T-cell (primary cell): ENCODE results near the gene GRB2. TPM values are rescaled to one million over a fixed set of nuclear protein-coding genes. Genes with fewer than 3 reads are reported as not detected.
"Not testable (repeated sequence)": the region's sequence is repeated elsewhere in the genome, so short reads cannot be mapped to it uniquely, and the experiment has no call there.

Experiments
- ATAC-seq, 4 experiments: fragments of 200-7000 bp in 3 of 4; fragments of 150-1000 bp in 1 of 4; cut with Tn5 transposase; replicated peaks in 1 of 4; 1 replicate in 3 of 4; 2 replicates in 1 of 4; pipeline ENCODE4 v1.10.0; 2021; ENCODE audit warnings: moderate library complexity in 3 of 4, mild to moderate bottlenecking in 2 of 4, moderate number of reproducible peaks in 1 of 4
- CTCF ChIA-PET, 2 donors: fragments of 300-600 bp; sonication (Branson Sonifier 250); formaldehyde crosslinking; loops; one replicate each; lab custom pipeline; 2022; ENCODE audit warnings: antibody characterized with exemption in 2 of 2; lab: Charles Lee
- POLR2A ChIA-PET, 2 donors: fragments of 300-600 bp; sonication (Branson Sonifier 250); formaldehyde crosslinking; loops; one replicate each; lab custom pipeline; 2022; ENCODE audit warnings: antibody characterized with exemption in 2 of 2; lab: Charles Lee
- DNase-seq, 35 experiments: peaks; one replicate each; pipeline versions ENCODE4 v3.0.0 to v3.0.0-alpha.2; 2013 to 2023
- H3K27ac ChIP-seq: one replicate; pipeline ENCODE4 v1.5.1; 2013; ENCODE audit warnings: low read length
- H3K27me3 ChIP-seq, 2 experiments: replicated peaks in 1 of 2; 1 replicate in 1 of 2; 2 replicates in 1 of 2; pipeline versions ENCODE4 v1.6.1 to v1.7.0; 2013; ENCODE audit warnings: low read length in 1 of 2, mixed read lengths in 1 of 2; ENCODE audit not compliant: control insufficient read depth in 2 of 2, insufficient read depth in 2 of 2; ENCODE audit errors: extremely low read depth in 1 of 2
- H3K36me3 ChIP-seq, 2 donors: 1 replicate in 1 of 2; 2 replicates in 1 of 2; pipeline versions ENCODE4 v1.6.1 to v1.7.0; 2013; ENCODE audit warnings: low read length in 1 of 2; ENCODE audit not compliant: control insufficient read depth in 2 of 2, insufficient read depth in 1 of 2; ENCODE audit errors: extremely low read depth in 1 of 2
- H3K4me1 ChIP-seq, 2 experiments: 1 replicate in 1 of 2; 2 replicates in 1 of 2; pipeline versions ENCODE4 v1.6.1 to v1.7.0; 2013; ENCODE audit warnings: low read length in 2 of 2, mixed read lengths in 1 of 2; ENCODE audit not compliant: insufficient read depth in 2 of 2, control insufficient read depth in 1 of 2; ENCODE audit errors: extremely low read depth in 1 of 2
- H3K4me3 ChIP-seq, 2 donors: 1 replicate in 1 of 2; 2 replicates in 1 of 2; pipeline versions ENCODE4 v1.5.1 to v1.7.0; 2013; ENCODE audit warnings: mild to moderate bottlenecking in 2 of 2, low read length in 1 of 2, moderate library complexity in 1 of 2; ENCODE audit not compliant: control insufficient read depth in 1 of 2; ENCODE audit errors: extremely low read depth in 1 of 2
- H3K9me3 ChIP-seq: 2 replicates; pipeline ENCODE4 v1.7.0; 2013
- H3K27ac Mint-ChIP-seq, 2 donors: one replicate each; pipeline ENCODE4 v1.8.0; 2020 to 2021; ENCODE audit warnings: mild to moderate bottlenecking in 2 of 2, mixed read lengths in 2 of 2
- H3K27me3 Mint-ChIP-seq, 2 donors: one replicate each; pipeline ENCODE4 v1.8.0; 2021 to 2022; ENCODE audit warnings: mixed read lengths in 2 of 2
- H3K36me3 Mint-ChIP-seq: one replicate; pipeline ENCODE4 v1.8.0; 2021; ENCODE audit warnings: mixed read lengths
- H3K4me1 Mint-ChIP-seq, 3 donors: one replicate each; pipeline ENCODE4 v1.8.0; 2020 to 2022; ENCODE audit warnings: mixed read lengths in 3 of 3, mild to moderate bottlenecking in 1 of 3
- H3K4me3 Mint-ChIP-seq, 3 donors: one replicate each; pipeline ENCODE4 v1.8.0; 2020 to 2022; ENCODE audit warnings: mild to moderate bottlenecking in 3 of 3, mixed read lengths in 3 of 3, moderate library complexity in 3 of 3
- H3K9me3 Mint-ChIP-seq, 3 donors: one replicate each; pipeline ENCODE4 v1.8.0; 2020 to 2022; ENCODE audit warnings: mixed read lengths in 3 of 3
- WGBS: methylation state at CpG from one replicate; pipeline ENCODE4 v1.1.5; 2013; ENCODE audit warnings: missing lambda C conversion rate; ENCODE audit not compliant: insufficient coverage; 5-methylcytosine and 5-hydroxymethylcytosine counted together
- total RNA-seq, 35 experiments: library from RNA in 6 of 35; stranded (reverse) in 6 of 35; fragments of 120-200 nt in 1 of 35; gene quantifications; one replicate each; pipeline versions ENCODE4 v1.2.1 to v1.2.4 and lab custom pipeline; 2013 to 2026

The GRB2 gene
- total RNA-seq, 5 donors from 2014 or later (not counting 1 experiment from before 2014, with no cell fraction given): 103 to 133 (median 130) TPM

GRCh38 chr17:75288359-75288758 is 117.1 kb downstream of the GRB2 start:
- no peaks in the 10 kb centered on the region for H3K27me3 Mint-ChIP-seq

DNA sequence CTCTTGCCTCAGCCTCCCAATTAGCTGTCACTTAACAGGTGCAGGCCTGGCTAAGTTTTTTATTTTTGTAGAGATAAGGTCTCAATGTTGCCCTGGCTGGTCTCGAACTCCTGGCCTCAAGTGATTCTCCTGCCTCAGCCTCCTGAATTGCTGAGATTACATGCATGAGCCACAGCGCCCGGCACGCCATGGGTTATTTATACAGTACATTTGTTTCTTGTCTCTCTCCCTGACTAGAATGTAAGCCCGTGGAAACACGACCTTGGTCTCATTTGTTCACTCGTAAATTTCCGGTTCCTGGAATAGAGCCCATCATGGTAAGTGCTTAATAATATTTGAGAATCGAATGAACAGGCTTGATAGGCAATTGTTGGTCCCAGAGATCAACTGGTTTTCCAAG is 118.3 kb downstream of the GRB2 start:
- Histone ChIP-seq H3K4me3 (no peak overlapping the region), H3K36me3 (peaks cover 10 to 26% of the 10 kb centered on the region in 2 donors), H3K4me1 (peaks cover 7 to 22% of the 10 kb centered on the region in 2 experiments), H3K27me3 (no peaks in the 10 kb centered on the region), H3K27ac (no peak overlapping the region), H3K9me3 (no peaks in the 10 kb centered on the region)
- no peaks in the 10 kb centered on the region for H3K27me3 Mint-ChIP-seq
- peaks cover 17% of the 10 kb centered on the region for H3K36me3 Mint-ChIP-seq
- 100% methylated on average over 3 of the region's 9 CpGs for WGBS
- H3K4me3 Mint-ChIP-seq: peak overlapping the region in 1 of 3 donors; percentile 13
- ATAC-seq (no peak), DNase-seq (no peak)
- ChIA-PET POLR2A (no interaction called here), CTCF (no interaction called here)
- H3K9me3 Mint-ChIP-seq: no peaks in the 10 kb centered on the region
- peaks cover 14 to 27% (median 21%) of the 10 kb centered on the region in 3 donors for H3K4me1 Mint-ChIP-seq
- H3K27ac Mint-ChIP-seq: no peak overlapping the region

More at GRCh38 chr17:75288359-75288758, 117.1 kb downstream of the GRB2 start:
- Mint-ChIP-seq H3K4me3 (peak overlapping the region; percentile 94 to 100 (median 99)), H3K9me3 (no peaks in the 10 kb centered on the region), H3K27ac (peak overlapping the region; percentile 100), H3K36me3 (peaks cover 15% of the 10 kb centered on the region), H3K4me1 (peaks cover 14 to 27% (median 21%) of the 10 kb centered on the region in 3 donors)
- ChIA-PET POLR2A (no interaction called here), CTCF (interaction anchor here (0.5 to 3.1 kb wide), 7 partner anchors 18 to 894 kb away, joined by 3 to 80 read pairs (median 5); partner anchors contain the start of genes GRB2 (in 1 of the 2) and MIF4GD (in 1 of the 2))
- Histone ChIP-seq H3K27me3 (no peaks in the 10 kb centered on the region), H3K9me3 (no peaks in the 10 kb centered on the region), H3K4me3 (peak overlapping the region; percentile 93 to 99), H3K4me1 (peaks cover 7 to 22% of the 10 kb centered on the region in 2 experiments), H3K27ac (peak overlapping the region; percentile 9), H3K36me3 (peaks cover 10 to 20% of the 10 kb centered on the region in 2 donors)
- ATAC-seq (no peak), DNase-seq (no peak)
- no CpG with 5 or more reads among the region's 2 CpGs for WGBS

- H3K36me3 ChIP-seq: peaks cover 16 to 34% of the 10 kb centered on the region in 2 donors
- no peaks in the 10 kb centered on the region for H3K27me3 ChIP-seq
- no peak overlapping the region for H3K4me3 Mint-ChIP-seq
- ChIA-PET POLR2A (no interaction called here), CTCF (no interaction called here)
- peaks cover 23% of the 10 kb centered on the region for H3K36me3 Mint-ChIP-seq
- H3K4me1 ChIP-seq: peaks cover 5 to 15% of the 10 kb centered on the region in 2 experiments
- peaks cover 14 to 22% (median 16%) of the 10 kb centered on the region in 3 donors for H3K4me1 Mint-ChIP-seq
- no peaks in the 10 kb centered on the region for H3K27me3 Mint-ChIP-seq
- H3K9me3 Mint-ChIP-seq: no peaks in the 10 kb centered on the region
- DNase-seq (no peak), ATAC-seq (no peak)
- no peak overlapping the region for H3K27ac Mint-ChIP-seq
- H3K4me3 ChIP-seq: no peak overlapping the region
- WGBS: 85% methylated on average over 6 of the region's 6 CpGs
- H3K27ac ChIP-seq: no peak overlapping the region
- H3K9me3 ChIP-seq: no peaks in the 10 kb centered on the region
These were observed 120.4 kb downstream of the GRB2 start for GRCh38 chr17:75285123-75285522.

GRCh38 chr17:75280189-75280588 is 125.3 kb downstream of the GRB2 start:
- H3K27me3 ChIP-seq, POLR2A ChIA-PET, DNase-seq, H3K4me1 ChIP-seq, H3K9me3 ChIP-seq, ATAC-seq, H3K4me3 Mint-ChIP-seq, H3K4me1 Mint-ChIP-seq, H3K27me3 Mint-ChIP-seq, H3K4me3 ChIP-seq, CTCF ChIA-PET, H3K27ac Mint-ChIP-seq, H3K27ac ChIP-seq, H3K9me3 Mint-ChIP-seq: not testable (repeated sequence)
- peaks cover 6 to 32% of the 10 kb centered on the region in 2 donors for H3K36me3 ChIP-seq
- 100% methylated on average over 2 of the region's 4 CpGs for WGBS
- peaks cover 22% of the 10 kb centered on the region for H3K36me3 Mint-ChIP-seq

DNA sequence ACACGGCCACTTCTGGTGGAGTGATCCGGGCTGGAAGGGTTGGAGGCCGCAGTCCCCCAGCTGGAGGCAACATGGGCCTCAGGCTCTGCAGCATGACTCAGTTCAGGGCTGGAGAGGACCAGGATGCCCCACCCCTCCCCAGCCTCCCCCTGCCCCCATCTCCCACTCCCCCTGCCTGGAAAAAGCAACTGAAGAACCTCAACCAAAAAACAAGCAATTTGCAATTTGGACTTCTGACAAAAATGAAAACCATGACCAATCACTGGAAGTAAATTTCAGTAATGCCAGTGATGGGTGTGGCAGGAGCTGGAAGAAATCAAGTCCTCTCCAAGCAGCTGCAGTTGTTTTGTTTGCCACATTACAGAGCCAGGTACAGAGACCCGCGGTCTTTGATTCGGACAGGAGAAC is 127.8 kb downstream of the GRB2 start:
- Mint-ChIP-seq H3K36me3 (peaks cover 16% of the 10 kb centered on the region), H3K4me3 (no peak overlapping the region), H3K27me3 (no peaks in the 10 kb centered on the region), H3K9me3 (no peaks in the 10 kb centered on the region), H3K27ac (no peak overlapping the region), H3K4me1 (peaks cover 2 to 13% (median 8%) of the 10 kb centered on the region in 3 donors)
- DNase-seq (no peak), ATAC-seq (no peak)
- H3K9me3 ChIP-seq: no peaks in the 10 kb centered on the region
- no peaks in the 10 kb centered on the region for H3K27me3 ChIP-seq
- H3K4me1 ChIP-seq: peaks cover 0 to 7% of the 10 kb centered on the region in 2 experiments
- H3K4me3 ChIP-seq: no peak overlapping the region
- POLR2A ChIA-PET: interaction anchor here in 1 of 2 donors (0.5 kb wide), 1 partner anchor 75 kb away, joined by 6 read pairs; no protein-coding TSS in a partner anchor
- H3K36me3 ChIP-seq: peaks cover 6 to 22% of the 10 kb centered on the region in 2 donors
- no peak overlapping the region for H3K27ac ChIP-seq
- WGBS: 95% methylated on average over 3 of the region's 6 CpGs
- CTCF ChIA-PET: no interaction called here

GRCh38 chr17:75273977-75274708 is 131.3 kb downstream of the GRB2 start:
- no peak overlapping the region for H3K27ac ChIP-seq
- Mint-ChIP-seq H3K27me3 (no peaks in the 10 kb centered on the region), H3K4me1 (peaks cover 22 to 31% (median 24%) of the 10 kb centered on the region in 3 donors), H3K36me3 (peaks cover 10% of the 10 kb centered on the region), H3K27ac (peak overlapping the region; percentile 40 to 58), H3K9me3 (no peaks in the 10 kb centered on the region), H3K4me3 (peak overlapping the region in 1 of 3 donors; percentile 18)
- ChIA-PET CTCF (interaction anchor here in 1 of 2 donors (0.7 to 1.6 kb wide), 2 partner anchors 16 to 616 kb away, joined by 3 to 5 read pairs; partner anchors contain the start of gene SLC25A19), POLR2A (interaction anchor here in 1 of 2 donors (1.3 kb wide), 1 partner anchor 15 kb away, joined by 4 read pairs; the partner anchor contains the start of gene SLC25A19)
- H3K4me3 ChIP-seq: no peak overlapping the region
- ATAC-seq (no peak), DNase-seq (no peak)
- H3K9me3 ChIP-seq: no peaks in the 10 kb centered on the region
- peaks cover 5 to 34% of the 10 kb centered on the region in 2 experiments for H3K4me1 ChIP-seq
- peaks cover 0 to 11% of the 10 kb centered on the region in 2 donors for H3K36me3 ChIP-seq
- 91% methylated on average over 6 of the region's 7 CpGs for WGBS
- no peaks in the 10 kb centered on the region for H3K27me3 ChIP-seq
